K562 (cell line): ENCODE data around the gene MYBPH. TPM values are rescaled to one million over a fixed set of nuclear protein-coding genes. Genes with fewer than 3 reads are reported as not detected.

Experiments used
- ATAC-seq: fragments of 200-7000 bp; cut with Tn5 transposase; 3 replicates; pipeline ENCODE4 v1.9.1; 2020; ENCODE audit warnings: moderate library complexity
- BruUV-seq: library from RNA; stranded (reverse); fragments of 400-500 nt; replicated peaks from 2 replicates; lab custom pipeline; 2021; lab: Mats Ljungman, UMichigan
- CTCF ChIA-PET: fragments of 300-600 bp; formaldehyde crosslinking; extraction: SDS; loops from one replicate; lab custom pipeline; 2021; ENCODE audit warnings: low intra/inter-chr PET ratio; lab: Yijun Ruan, JAX
- POLR2A ChIA-PET: fragments of 300-600, 350-650 bp; sonication (Branson Sonifier 250); formaldehyde crosslinking; extraction: SDS; loops from one replicate; lab custom pipeline; 2021; ENCODE audit warnings: antibody characterized with exemption, inconsistent platforms; lab: Yijun Ruan, JAX
- DNase-seq, 4 experiments: peaks; one replicate each; pipeline versions ENCODE4 v3.0.0 to v3.0.0-alpha.2; 2011 to 2018; ENCODE audit warnings: low spot score in 3 of 4, mixed read lengths in 3 of 4; ENCODE audit errors: extremely low read depth in 1 of 4
- FAIRE-seq: peaks from 2 replicates; lab custom pipeline; 2011; peaks lifted over from hg19 to GRCh38; lab: Jason Lieb, UNC
- H2AFZ ChIP-seq: 2 replicates; pipeline ENCODE4 v1.6.0; 2011; ENCODE audit warnings: low read depth, low read length, control low read depth, inconsistent platforms
- H3K27ac ChIP-seq: fragments of 200-600 bp; 3 replicates; pipeline ENCODE4 v1.8.0; 2011; ENCODE audit warnings: low read depth, mild to moderate bottlenecking, control low read depth, inconsistent platforms, low read length, moderate library complexity, mixed read lengths; ENCODE audit errors: extremely low read depth
- H3K27me3 ChIP-seq, 2 experiments: fragments of 300-600 bp in 1 of 2; 2 replicates in 1 of 2; 3 replicates in 1 of 2; pipeline versions ENCODE4 v1.6.0 to v1.8.0; 2011; ENCODE audit warnings: inconsistent platforms in 2 of 2, low read length in 2 of 2, mild to moderate bottlenecking in 1 of 2, mixed read lengths in 1 of 2, moderate library complexity in 1 of 2; ENCODE audit not compliant: control insufficient read depth in 2 of 2, insufficient read depth in 2 of 2
- H3K36me3 ChIP-seq: fragments of 300-600 bp; 3 replicates; pipeline ENCODE4 v1.8.0; 2011; ENCODE audit warnings: mild to moderate bottlenecking, low read length, inconsistent platforms; ENCODE audit not compliant: control insufficient read depth, insufficient read depth
- H3K4me1 ChIP-seq, 2 experiments: fragments of 200-600 bp in 1 of 2; replicated peaks in 1 of 2; 2 replicates in 1 of 2; 3 replicates in 1 of 2; pipeline versions ENCODE4 v1.5.1 to v1.8.0; 2011; ENCODE audit warnings: inconsistent platforms in 2 of 2, low read length in 2 of 2, mild to moderate bottlenecking in 1 of 2, mixed read lengths in 1 of 2, moderate library complexity in 1 of 2; ENCODE audit not compliant: control insufficient read depth in 2 of 2, insufficient read depth in 2 of 2
- H3K4me2 ChIP-seq: 2 replicates; pipeline ENCODE4 v1.6.1; 2011; ENCODE audit warnings: low read length, control low read depth, inconsistent platforms, mixed read lengths; ENCODE audit not compliant: insufficient read depth
- H3K4me3 ChIP-seq: fragments of 200-600 bp; sonication (generic), shearing (Covaris generic); 2 replicates; pipeline ENCODE4 v1.5.1; 2016; ENCODE audit warnings: control low read depth, inconsistent platforms
- H3K79me2 ChIP-seq: fragments of 200-600 bp; 3 replicates; pipeline ENCODE4 v1.8.0; 2011; ENCODE audit warnings: low read length, inconsistent platforms; ENCODE audit not compliant: control insufficient read depth, insufficient read depth
- H3K9ac ChIP-seq, 2 experiments: 2 replicates each; pipeline versions ENCODE4 v1.6.0 to v1.6.1; 2011; ENCODE audit warnings: low read depth in 2 of 2, low read length in 2 of 2, control low read depth in 1 of 2, inconsistent platforms in 1 of 2, mild to moderate bottlenecking in 1 of 2, mixed read lengths in 1 of 2; ENCODE audit not compliant: insufficient read depth in 1 of 2
- H3K9me1 ChIP-seq: one replicate; pipeline ENCODE4 v1.6.0; 2011; ENCODE audit warnings: inconsistent platforms, mild to moderate bottlenecking, low read length, moderate library complexity; ENCODE audit not compliant: control insufficient read depth, insufficient read depth
- H3K9me3 ChIP-seq: replicated peaks from 2 replicates; pipeline ENCODE4 v1.5.1; 2011; ENCODE audit warnings: low read depth, low read length, inconsistent platforms; ENCODE audit not compliant: control insufficient read depth, insufficient read depth
- H4K20me1 ChIP-seq: replicated peaks from 2 replicates; pipeline ENCODE4 v1.6.1; 2011; ENCODE audit warnings: low read length, inconsistent platforms, mixed read lengths; ENCODE audit not compliant: control insufficient read depth, insufficient read depth
- CEBPG ChIP-seq, 3 experiments: fragments of 200-800 bp in 1 of 3; sonication (Bioruptor generic) in 1 of 3; sonication (generic) in 1 of 3; formaldehyde crosslinking in 1 of 3; IDR thresholded peaks in 2 of 3; conservative IDR thresholded peaks in 1 of 3; 2 replicates each; pipeline versions ENCODE4 v1.6.1 to v1.8.0; 2016 to 2022; ENCODE audit warnings: missing compliant biosample characterization in 2 of 3, missing genetic modification characterization in 2 of 3, mild to moderate bottlenecking in 1 of 3, missing genetic modification reagents in 1 of 3
- ZNF324 ChIP-seq: fragments of 250-450 bp; sonication (Bioruptor Pico); IDR thresholded peaks from 2 replicates; pipeline ENCODE4 v1.4.0; 2020; ENCODE audit warnings: mild to moderate bottlenecking
- WGBS: fragments of 100-300 bp; shearing (Covaris generic); methylation state at CpG from one replicate; pipeline ENCODE4 v1.1.6; 2016; ENCODE audit warnings: low coverage, mixed read lengths; ENCODE audit not compliant: insufficient coverage; ENCODE audit errors: missing lambda C conversion rate; 5-methylcytosine and 5-hydroxymethylcytosine counted together
- in situ Hi-C: fragments of 300-500 bp; cut with MboI; formaldehyde crosslinking; loops from 4 replicates; pipeline ENCODE4 v1.15.0; 2018; ENCODE audit warnings: inconsistent platforms, mixed read lengths
- intact Hi-C: fragments of 100-400 bp; cut with micrococcal nuclease; formaldehyde crosslinking; loops from 2 replicates; pipeline ENCODE4 v1.14.2; 2022
- polyA plus RNA-seq, 8 experiments: library from polyadenylated mRNA; depleted of rRNA in 4 of 8; stranded (reverse) in 5 of 8; unstranded in 3 of 8; fragments of >200 nt; fragmentation: Nextera tagmentation in 2 of 8; fragmentation: Illumina TruSeq in 1 of 8; extraction: Ambion mirVana in 2 of 8; extraction: Trizol in 1 of 8; gene quantifications; 2 replicates each; pipeline versions ENCODE4 v1.2.1 to v1.2.3, GENCODE V29; 2011 to 2014; ENCODE audit warnings: inconsistent platforms in 1 of 8, missing spikeins in 1 of 8
- total RNA-seq, 7 experiments: library from RNA; depleted of rRNA in 6 of 7; stranded (reverse); fragments of >200 nt in 6 of 7; fragmentation: Illumina TruSeq in 2 of 7; extraction: Trizol in 2 of 7; gene quantifications; 2 replicates each; pipeline versions ENCODE4 v1.2.1 to v1.2.3, GENCODE V29; 2011 to 2021; ENCODE audit warnings: low replicate concordance in 1 of 7

MYBPH gene
- total and polyA plus RNA-seq, 9 of the 15 experiments (the other 6 are each of a cell fraction or from before 2014, with no cell fraction given), result 0.13 TPM; not detected in 8

- TF ChIP-seq ZNF324 (CRISPR knock-in tag) (no peak), CEBPG (CRISPR knock-in tag; IDR thresholded peaks at IDR 0.05) (no peak), CEBPG (tag; conservative IDR thresholded peaks at IDR 0.05 in 1 of 2, IDR thresholded peaks at IDR 0.05 in 1 of 2) (peak; percentile 28 to 40; a peak in 1 of 4 replicates)
- TF ChIP-seq, all 486 proteins: peak for 1
- CTCF ChIA-PET, result no interaction called here
- no peak overlapping the region for H3K9ac ChIP-seq
- WGBS, result under 1% methylated on average over 15 of the region's 15 CpGs
- H3K27me3 ChIP-seq, result peaks cover 34 to 63% of the 10 kb centered on the region in 2 experiments
- BruUV-seq, result no TSS peak
- H3K9me1 ChIP-seq, result no peaks in the 10 kb centered on the region
- H3K4me1 ChIP-seq, result no peaks in the 10 kb centered on the region
- no peaks in the 10 kb centered on the region for H3K79me2 ChIP-seq
- no peaks in the 10 kb centered on the region for H3K9me3 ChIP-seq
- no peak overlapping the region for H3K4me3 ChIP-seq
- intact Hi-C loops (no loop called here), in situ Hi-C loops (no loop called here)
- no peaks in the 10 kb centered on the region; the same call in 1 of the 2 replicates for H4K20me1 ChIP-seq
- H3K4me2 ChIP-seq, result no peak overlapping the region
- no peak overlapping the region for H2AFZ ChIP-seq
- no peak overlapping the region for H3K27ac ChIP-seq
- ATAC-seq (no peak), FAIRE-seq (no peak), DNase-seq (no peak)
- no peaks in the 10 kb centered on the region for H3K36me3 ChIP-seq
- POLR2A ChIA-PET, result interaction anchor here (1.9 kb wide), 1 partner anchor 13 kb away, joined by 6 read pairs; no protein-coding TSS in a partner anchor
These were observed 27.0 kb upstream of the MYBPH start for GRCh38 chr1:203202431-203203245.
